Fibroblast of lung (primary cell): ENCODE measurements around the gene ERMAP. TPM values are rescaled to one million over a fixed set of nuclear protein-coding genes. Genes with fewer than 3 reads are reported as not detected.
"Not testable (repeated sequence)": the region's sequence is repeated elsewhere in the genome, so short reads cannot be mapped to it uniquely, and the experiment has no call there.

ENCODE experiments used
- DNase-seq, 2 donors: peaks; one replicate each; pipeline versions ENCODE4 v3.0.0 to v3.0.0-alpha.2; 2010; ENCODE audit warnings: low read depth in 2 of 2
- H2AFZ ChIP-seq: 2 replicates; pipeline ENCODE4 v1.5.1; 2012; ENCODE audit warnings: low read length, control low read depth, inconsistent platforms
- H3K27ac ChIP-seq: 2 replicates; pipeline ENCODE4 v1.5.1; 2011; ENCODE audit warnings: low read length, control low read depth; ENCODE audit not compliant: insufficient read depth
- H3K27me3 ChIP-seq: 2 replicates; pipeline ENCODE4 v1.5.1; 2011; ENCODE audit warnings: mild to moderate bottlenecking, low read length; ENCODE audit not compliant: control insufficient read depth, insufficient read depth
- H3K36me3 ChIP-seq: 2 replicates; pipeline ENCODE4 v1.5.1; 2011; ENCODE audit warnings: low read length; ENCODE audit not compliant: control insufficient read depth, insufficient read depth
- H3K4me1 ChIP-seq: 2 replicates; pipeline ENCODE4 v1.5.1; 2011; ENCODE audit warnings: low read length; ENCODE audit not compliant: control insufficient read depth, insufficient read depth; ENCODE audit errors: extremely low read depth
- H3K4me2 ChIP-seq: 2 replicates; pipeline ENCODE4 v1.5.1; 2011; ENCODE audit warnings: low read length, control low read depth; ENCODE audit not compliant: insufficient read depth; ENCODE audit errors: extremely low read depth
- H3K4me3 ChIP-seq, 4 experiments: fragments of 200-600 bp in 1 of 4; sonication (generic) in 1 of 4; replicated peaks in 1 of 4; 2 replicates each; pipeline ENCODE4 v1.5.1; 2011 to 2016; ENCODE audit warnings: low read length in 4 of 4, low read depth in 3 of 4, mild to moderate bottlenecking in 3 of 4, control low read depth in 2 of 4, inconsistent platforms in 1 of 4, mixed read lengths in 1 of 4; ENCODE audit not compliant: insufficient read depth in 1 of 4; ENCODE audit errors: control extremely low read depth in 1 of 4
- H3K79me2 ChIP-seq: 2 replicates; pipeline ENCODE4 v1.5.1; 2012; ENCODE audit warnings: mild to moderate bottlenecking, low read length, inconsistent platforms; ENCODE audit not compliant: control insufficient read depth, insufficient read depth
- H3K9ac ChIP-seq: 2 replicates; pipeline ENCODE4 v1.5.1; 2011; ENCODE audit warnings: mild to moderate bottlenecking, low read length, control low read depth; ENCODE audit not compliant: insufficient read depth
- H3K9me3 ChIP-seq: 2 replicates; pipeline ENCODE4 v1.5.1; 2012; ENCODE audit warnings: low read depth, low read length; ENCODE audit not compliant: control insufficient read depth, insufficient read depth
- H4K20me1 ChIP-seq: 2 replicates; pipeline ENCODE4 v1.5.1; 2011; ENCODE audit warnings: low read length; ENCODE audit not compliant: control insufficient read depth, insufficient read depth; ENCODE audit errors: extremely low read depth
- CTCF ChIP-seq, 2 donors: IDR thresholded peaks in 1 of 2; conservative IDR thresholded peaks in 1 of 2; 1 replicate in 1 of 2; 2 replicates in 1 of 2; pipeline ENCODE4 v1.5.1; 2011 to 2012; ENCODE audit warnings: low read length in 2 of 2, control low read depth in 1 of 2, inconsistent platforms in 1 of 2, low read depth in 1 of 2, mild to moderate bottlenecking in 1 of 2
- EZH2 ChIP-seq: IDR thresholded peaks from 2 replicates; pipeline ENCODE4 v1.5.1; 2012; ENCODE audit warnings: low read length, control low read depth, mild to moderate bottlenecking; ENCODE audit errors: missing control alignments
- polyA plus RNA-seq, 2 donors: library from polyadenylated mRNA; depleted of rRNA in 1 of 2; stranded (reverse) in 1 of 2; unstranded in 1 of 2; fragments of >200 nt; gene quantifications; 2 replicates each; pipeline ENCODE4 v1.2.1, GENCODE V29; 2011 to 2012; ENCODE audit warnings: missing spikeins in 1 of 2
- total RNA-seq: library from RNA; depleted of rRNA; stranded (reverse); fragments of >200 nt; gene quantifications from 2 replicates; pipeline ENCODE4 v1.2.1, GENCODE V29; 2014

The ERMAP gene
- total and polyA plus RNA-seq, 2 donors (not counting 1 experiment from before 2014, with no cell fraction given): 19.4 to 37.2 TPM

- DNase-seq: no peak
Observed at GRCh38 chr1:42806593-42806992, 10.3 kb upstream of the ERMAP start.

GRCh38 chr1:42807056-42807668 lies 9.8 kb upstream of the ERMAP start:
- Histone ChIP-seq H3K4me1 (no peaks in the 10 kb centered on the region), H4K20me1 (no peaks in the 10 kb centered on the region), H3K36me3 (no peaks in the 10 kb centered on the region), H3K9ac (no peak overlapping the region), H3K9me3 (no peaks in the 10 kb centered on the region), H3K79me2 (no peaks in the 10 kb centered on the region), H3K4me3 (no peak overlapping the region), H3K4me2 (no peak overlapping the region), H3K27me3 (no peaks in the 10 kb centered on the region), H3K27ac (no peak overlapping the region), H2AFZ (no peak overlapping the region)
- TF ChIP-seq EZH2 (no peak), CTCF (conservative IDR thresholded peaks at IDR 0.05 in 1 of 2, IDR thresholded peaks at IDR 0.05 in 1 of 2; ENCODE audit: low read depth in 1 of 2, low read length in 2 of 2) (no peak)
- no peak for DNase-seq

More at GRCh38 chr1:42806593-42806992, 10.3 kb upstream of the ERMAP start:
- H3K9ac ChIP-seq: no peak overlapping the region
- no peaks in the 10 kb centered on the region for H3K79me2 ChIP-seq
- H3K4me3 ChIP-seq: no peak overlapping the region
- H2AFZ ChIP-seq: no peak overlapping the region
- TF ChIP-seq CTCF (conservative IDR thresholded peaks at IDR 0.05 in 1 of 2, IDR thresholded peaks at IDR 0.05 in 1 of 2; ENCODE audit: low read depth in 1 of 2, low read length in 2 of 2) (no peak), EZH2 (no peak)
- no peaks in the 10 kb centered on the region for H3K9me3 ChIP-seq
- H3K4me2 ChIP-seq: no peak overlapping the region
- no peaks in the 10 kb centered on the region for H3K36me3 ChIP-seq
- H3K27me3 ChIP-seq: no peaks in the 10 kb centered on the region
- H3K27ac ChIP-seq: no peak overlapping the region
- no peaks in the 10 kb centered on the region for H3K4me1 ChIP-seq
- no peaks in the 10 kb centered on the region for H4K20me1 ChIP-seq

- not testable (repeated sequence) for H3K4me3 ChIP-seq, H2AFZ ChIP-seq, H3K9ac ChIP-seq, DNase-seq, H3K4me1 ChIP-seq, H3K79me2 ChIP-seq, H3K4me2 ChIP-seq, H4K20me1 ChIP-seq, H3K27me3 ChIP-seq, H3K27ac ChIP-seq, H3K9me3 ChIP-seq, H3K36me3 ChIP-seq
Observed at GRCh38 chr1:42814815-42815214, 2.1 kb upstream of the ERMAP start.
